ENCODE data around the gene CDH12.

CDH12 gene

DNA sequence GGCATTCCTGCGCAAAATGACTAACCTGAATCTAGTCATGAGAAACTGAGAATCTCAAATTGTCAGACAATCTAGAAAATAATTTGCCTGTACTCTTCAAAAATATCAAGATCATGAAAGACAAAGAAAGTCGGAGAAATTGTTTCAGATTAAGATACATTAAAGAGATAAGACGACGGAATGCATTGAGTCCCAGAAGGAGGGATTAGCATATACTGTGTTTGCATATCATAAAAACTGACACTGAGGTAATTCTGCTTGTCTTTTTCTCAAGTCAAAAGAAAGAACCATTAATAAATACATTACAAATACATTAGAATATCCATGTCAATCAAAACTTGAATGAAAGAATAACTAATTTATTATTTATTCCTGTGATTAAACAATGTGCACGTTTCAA, 88.4 kb downstream of the CDH12 start:
- DNase-seq (ENCODE audit: low read depth in 3 of 3) = no peak

DNA sequence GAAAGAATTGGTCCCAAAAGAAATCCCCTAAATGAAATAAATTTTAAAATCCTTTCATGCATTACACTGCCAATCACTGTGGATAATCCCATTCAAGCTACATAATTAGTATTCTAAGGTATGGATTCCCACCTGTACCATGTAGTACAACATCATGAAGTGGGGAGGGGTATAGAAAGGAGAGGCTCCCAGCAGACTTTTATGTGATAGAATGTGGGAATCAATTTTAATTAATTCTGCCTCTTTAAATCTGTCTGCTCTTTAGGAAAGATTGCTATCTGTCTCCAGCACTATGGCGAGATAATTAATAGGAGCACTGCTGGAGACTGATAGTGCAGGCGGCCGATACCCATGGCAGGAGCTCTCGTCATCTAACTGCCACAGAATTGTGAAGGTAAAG, 95.4 kb downstream of the CDH12 start:
- DNase-seq (ENCODE audit: low read depth in 3 of 3) = no peak

DNA sequence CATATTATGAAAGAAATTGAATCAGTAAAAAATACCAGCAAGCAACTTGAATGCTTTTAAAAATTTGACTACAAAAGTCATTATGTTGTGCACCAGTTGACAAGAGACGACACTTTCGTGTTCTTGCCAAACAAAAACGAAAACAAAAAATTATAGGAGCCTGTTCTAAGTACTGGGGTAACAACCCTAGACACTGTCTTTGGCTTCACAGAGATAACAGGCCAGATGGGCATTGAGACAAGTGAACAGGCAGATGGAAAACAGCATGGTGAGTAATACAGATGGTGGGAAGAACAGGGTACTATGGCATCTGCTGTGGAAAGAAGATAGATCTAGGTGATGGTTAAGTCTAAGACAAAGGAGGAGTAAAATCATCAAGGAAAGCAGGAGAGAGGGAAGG, 99.0 kb downstream of the CDH12 start:
- DNase-seq (ENCODE audit: low read depth in 3 of 3) = no peak

DNA sequence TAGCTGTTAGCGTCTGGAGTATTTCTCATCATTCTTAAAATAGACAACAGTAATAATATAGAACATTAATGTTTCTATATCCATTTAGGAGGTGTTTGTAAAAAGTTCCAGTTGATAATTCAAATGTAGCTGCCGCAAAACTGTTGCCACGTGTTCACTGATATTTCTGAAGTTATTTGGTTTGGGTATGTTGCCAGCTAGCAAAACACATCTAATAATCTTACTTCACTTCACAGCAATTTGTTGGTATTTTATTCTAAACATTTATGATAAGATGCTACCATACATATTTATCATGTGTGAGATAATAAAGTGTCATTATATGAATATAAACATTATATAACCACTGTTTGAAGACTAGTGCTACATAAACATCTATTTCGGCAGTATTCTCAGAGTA, 101.6 kb downstream of the CDH12 start:
- DNase-seq (ENCODE audit: low read depth in 3 of 3) = no peak

DNA sequence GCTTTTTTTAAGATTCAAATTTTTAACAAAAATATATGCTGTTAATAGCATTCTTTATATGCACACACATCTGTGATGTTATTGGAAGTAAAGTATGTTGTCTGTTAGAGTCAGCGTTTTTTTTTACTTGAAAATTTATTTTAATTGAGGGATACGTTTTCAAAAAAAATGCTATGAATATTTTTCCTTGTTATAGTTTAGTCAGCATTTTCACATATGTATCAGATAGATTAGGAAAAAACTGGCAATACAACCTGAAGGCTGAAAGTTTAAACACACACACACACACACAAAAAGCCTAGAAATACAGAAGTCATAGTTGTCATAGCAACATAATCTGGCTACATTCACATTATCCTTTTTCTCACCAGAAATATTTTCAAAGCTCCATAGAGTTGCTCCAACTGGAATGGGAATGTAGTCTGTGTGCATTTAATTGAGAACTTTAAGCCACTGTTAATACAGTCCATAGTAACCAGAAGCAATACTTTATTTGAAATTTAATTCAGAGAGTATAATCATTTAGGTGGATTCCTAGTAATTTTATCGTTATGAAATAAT, 116.6 kb downstream of the CDH12 start:
- DNase-seq (ENCODE audit: low read depth in 3 of 3) = no peak

DNA sequence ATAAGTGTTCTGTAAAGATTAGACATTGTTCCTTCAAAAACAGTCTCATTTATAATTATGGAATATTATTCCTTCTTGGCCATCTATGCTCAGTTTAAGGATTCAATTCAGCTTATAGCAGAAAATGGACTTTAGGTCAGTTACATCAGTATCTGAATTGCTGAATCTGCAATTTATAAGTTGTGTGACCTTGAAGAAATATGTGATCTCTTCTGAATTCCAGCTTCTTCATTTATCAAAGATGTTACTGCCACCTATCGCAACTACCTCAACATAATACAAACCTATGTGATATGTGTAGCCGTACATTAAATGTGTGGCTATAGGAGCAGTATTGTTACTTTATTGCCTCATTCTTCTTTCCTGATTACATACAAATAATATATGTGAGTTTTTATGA, 118.2 kb downstream of the CDH12 start:
- no peak for DNase-seq (ENCODE audit: low read depth in 3 of 3)

DNA sequence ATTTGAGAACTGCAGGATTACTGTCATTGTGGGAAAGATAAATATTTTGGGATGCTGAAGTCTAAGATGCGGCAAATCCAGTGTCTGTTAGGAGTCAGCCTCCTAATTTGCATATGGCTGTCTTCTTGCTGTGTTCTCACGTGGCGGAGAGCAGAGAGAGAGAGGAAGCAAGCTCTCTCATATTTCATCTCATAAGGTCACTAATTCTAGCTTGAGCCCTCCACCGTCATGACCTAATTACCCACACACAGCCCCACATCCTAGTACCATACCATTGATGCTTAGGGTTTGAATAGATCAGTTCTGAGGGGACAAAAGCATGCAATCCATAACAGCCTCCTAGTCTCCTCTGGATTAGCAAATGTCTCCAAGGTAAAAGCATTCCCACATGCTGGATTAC, 124.5 kb downstream of the CDH12 start:
- DNase-seq (ENCODE audit: low read depth in 3 of 3) = no peak

DNA sequence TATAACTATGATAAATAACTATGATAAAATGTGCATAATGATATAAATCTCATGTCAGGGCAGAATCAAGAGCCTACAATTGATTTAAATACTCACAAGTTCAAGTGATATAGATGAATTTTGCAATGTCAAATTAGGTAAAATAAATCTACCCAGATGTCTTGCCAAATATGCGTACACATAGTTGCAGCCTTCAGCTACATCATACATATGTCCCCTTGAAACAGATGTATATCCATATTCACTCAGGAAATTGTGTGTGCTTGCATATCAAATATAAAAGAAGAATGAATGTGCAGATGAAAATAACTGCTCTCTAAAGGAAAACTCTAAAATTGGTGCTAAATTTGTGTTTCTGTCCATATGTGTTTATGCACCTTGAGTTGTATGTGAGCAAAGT, 130.7 kb downstream of the CDH12 start:
- DNase-seq (ENCODE audit: low read depth in 3 of 3) = no peak

DNA sequence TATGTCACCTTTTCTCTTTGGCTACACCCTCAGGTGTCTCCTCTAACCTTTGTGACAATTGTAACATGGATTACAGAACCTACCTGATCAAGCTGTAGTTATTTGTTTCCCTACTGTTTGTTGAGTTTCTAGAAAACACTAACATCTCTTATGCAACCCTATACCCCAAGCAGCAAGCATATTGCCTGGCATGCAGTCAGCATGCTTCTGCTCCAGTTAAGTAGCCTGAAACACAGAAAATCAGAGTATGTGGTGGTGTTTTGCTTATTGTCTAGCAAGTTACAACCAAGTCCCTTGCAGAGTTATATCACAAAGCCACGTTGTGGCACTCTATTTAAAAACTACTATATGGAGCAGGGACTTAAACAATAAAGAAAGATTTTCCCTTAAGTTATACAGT, 131.1 kb downstream of the CDH12 start:
- DNase-seq (ENCODE audit: low read depth in 3 of 3) = no peak

DNA sequence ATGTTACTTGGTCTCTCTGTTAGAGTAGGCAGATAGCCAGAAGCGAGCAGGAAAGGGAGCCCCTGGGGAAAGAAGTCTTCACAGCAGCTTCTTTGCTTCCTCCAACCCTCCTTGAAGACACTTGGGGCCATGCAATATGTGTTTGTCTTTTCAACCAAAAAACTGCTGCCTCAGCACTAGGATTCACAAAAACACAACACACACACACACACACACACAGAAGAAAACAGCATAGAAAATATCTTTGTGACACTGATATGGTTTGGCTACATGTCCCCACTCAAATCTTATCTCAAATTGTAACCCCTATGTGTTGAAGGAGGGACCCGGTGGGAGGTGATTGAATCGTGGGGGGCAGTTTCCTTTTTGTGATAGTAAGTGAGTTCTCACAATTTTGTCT, 133.3 kb downstream of the CDH12 start:
- no peak for DNase-seq (ENCODE audit: low read depth in 3 of 3)

DNA sequence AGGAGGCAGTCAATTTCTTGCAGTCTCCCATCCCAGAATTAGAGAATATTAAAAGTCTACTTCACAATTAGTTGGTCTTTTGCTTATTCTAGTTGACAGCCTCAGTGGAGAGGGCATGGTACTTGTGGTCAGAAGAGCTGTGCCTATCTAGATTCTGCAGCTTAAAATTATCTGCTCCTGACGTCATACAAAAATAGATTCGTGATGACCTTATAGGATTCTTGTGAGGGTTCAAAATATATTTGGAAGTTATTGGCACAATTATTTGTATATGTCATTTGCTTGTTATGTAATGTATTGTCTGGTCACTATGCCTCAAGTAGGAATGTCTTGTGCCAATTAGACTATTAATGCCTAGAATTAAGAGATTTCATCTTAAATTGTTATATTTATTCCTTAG, 142.5 kb downstream of the CDH12 start:
- DNase-seq (ENCODE audit: low read depth in 3 of 3) = no peak

DNA sequence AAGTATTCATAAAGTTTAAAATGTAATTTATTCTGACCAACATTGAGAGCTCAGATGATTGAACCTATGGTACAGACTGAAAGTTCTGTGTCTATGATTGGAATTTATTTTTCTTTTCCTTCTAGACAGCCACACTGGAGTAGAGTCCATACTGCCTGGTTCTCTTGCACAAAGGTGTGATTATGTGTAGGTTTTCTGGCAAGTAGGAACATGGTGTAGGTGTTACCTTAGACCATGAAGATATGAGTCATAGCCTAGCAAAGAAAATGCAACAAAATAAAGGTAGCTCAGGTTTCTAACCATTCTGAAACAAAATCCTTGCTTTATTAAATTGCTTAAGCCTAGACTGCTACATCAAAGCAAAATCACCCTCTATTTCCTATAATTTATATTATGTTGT, 143.4 kb downstream of the CDH12 start:
- no peak for DNase-seq (ENCODE audit: low read depth in 3 of 3)

DNA sequence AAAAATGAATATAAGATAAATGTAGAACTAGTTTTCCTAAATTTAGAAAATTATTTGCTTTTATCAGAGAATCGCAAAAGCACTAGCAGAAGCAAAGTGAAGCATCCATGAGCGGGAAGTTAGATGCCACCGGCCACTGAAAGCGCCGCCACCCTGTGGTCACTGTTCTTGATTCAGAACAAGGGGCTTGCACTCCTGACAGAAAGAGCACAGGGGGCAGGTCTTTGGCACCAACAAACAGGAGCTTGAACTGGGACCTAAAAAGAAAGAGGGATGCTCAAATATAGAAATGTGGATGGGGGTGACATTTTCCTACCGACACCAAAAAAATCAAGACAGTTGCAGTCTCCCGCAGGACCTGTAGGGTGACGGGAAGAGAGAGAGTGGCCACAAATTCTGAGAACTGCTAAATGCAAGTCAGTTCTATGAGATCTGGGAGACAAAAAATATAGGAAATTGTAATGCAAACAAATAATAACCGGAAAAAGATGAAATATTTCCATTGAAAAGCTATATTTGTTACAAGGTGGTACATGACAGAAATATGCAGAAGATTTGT, 144.3 kb downstream of the CDH12 start:
- no peak for DNase-seq (ENCODE audit: low read depth in 3 of 3)

DNA sequence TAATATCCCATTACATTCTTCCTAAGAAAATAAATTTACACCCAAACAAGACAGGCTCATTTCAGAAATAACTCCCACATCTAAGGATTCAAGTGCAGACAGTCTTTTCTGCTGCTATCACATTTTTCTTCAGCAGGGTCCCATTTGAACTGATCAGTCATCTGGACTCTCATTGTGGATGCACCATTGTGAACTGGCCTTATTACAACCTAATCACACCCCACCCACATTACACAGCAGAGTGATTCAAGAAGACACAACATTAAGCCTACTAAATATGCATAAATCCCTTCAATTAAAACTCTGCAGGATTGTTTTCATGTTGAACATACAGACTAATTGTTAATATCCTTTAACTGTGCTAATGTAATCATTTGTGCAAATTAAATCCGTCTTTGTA, 146.2 kb downstream of the CDH12 start:
- no peak for DNase-seq (ENCODE audit: low read depth in 3 of 3)

DNA sequence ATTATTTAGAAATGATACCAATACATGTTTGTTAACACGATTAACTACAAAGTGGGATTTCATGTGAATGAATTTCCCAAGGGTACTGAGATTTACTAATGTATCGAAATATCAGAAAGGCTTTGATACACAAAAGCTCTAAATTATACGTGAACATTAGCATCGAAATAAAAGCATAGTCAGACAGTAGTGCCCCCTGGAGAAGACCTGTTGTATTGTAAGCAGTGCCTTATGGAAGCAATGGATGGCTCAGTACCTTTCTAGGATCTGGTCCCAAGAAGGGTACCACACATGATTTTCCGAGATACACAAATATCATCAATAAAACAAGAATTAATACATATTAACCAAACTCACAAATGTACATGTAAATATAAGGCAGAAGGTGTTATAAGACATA, 153.8 kb downstream of the CDH12 start:
- no peak for DNase-seq (ENCODE audit: low read depth in 3 of 3)

DNA sequence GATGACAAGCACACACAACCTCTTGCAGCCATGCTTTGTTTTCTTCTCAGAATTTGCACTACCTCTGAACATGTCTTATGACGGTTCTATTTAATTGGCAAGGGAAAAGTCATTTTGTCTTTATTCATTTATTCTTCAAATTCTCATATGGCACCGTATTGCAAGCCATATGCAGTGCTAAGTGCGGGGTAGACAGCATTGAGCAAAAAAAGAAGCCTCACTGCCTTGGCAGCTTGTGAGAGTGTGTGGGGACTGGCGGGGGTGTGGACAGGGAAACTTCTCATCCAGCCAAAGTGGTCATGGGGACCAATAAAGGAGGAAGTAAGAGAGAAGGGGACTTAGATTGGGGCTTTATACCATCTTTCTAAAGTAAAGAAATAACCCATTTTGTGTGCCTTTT, 160.0 kb downstream of the CDH12 start:
- no peak for DNase-seq (ENCODE audit: low read depth in 3 of 3)

DNA sequence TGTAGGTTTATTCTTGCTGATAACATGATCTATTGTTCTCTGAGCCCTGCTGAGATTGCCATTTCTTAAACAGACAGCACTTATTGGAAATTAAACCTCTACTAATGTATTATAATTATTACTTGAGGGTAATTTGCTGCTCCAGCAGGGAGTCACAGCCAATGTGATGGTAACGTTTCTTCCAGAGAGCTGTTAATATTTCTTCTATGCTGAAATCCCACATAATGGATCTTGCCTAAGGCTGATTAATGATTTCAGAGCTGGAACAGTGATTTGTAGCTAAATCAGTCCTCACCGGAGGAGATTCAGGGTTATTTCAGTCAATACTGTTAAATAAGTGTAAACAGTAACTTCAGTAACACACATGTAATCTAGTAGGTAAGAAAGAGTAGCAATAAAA, 170.1 kb downstream of the CDH12 start:
- no peak for DNase-seq (ENCODE audit: low read depth in 3 of 3)

DNA sequence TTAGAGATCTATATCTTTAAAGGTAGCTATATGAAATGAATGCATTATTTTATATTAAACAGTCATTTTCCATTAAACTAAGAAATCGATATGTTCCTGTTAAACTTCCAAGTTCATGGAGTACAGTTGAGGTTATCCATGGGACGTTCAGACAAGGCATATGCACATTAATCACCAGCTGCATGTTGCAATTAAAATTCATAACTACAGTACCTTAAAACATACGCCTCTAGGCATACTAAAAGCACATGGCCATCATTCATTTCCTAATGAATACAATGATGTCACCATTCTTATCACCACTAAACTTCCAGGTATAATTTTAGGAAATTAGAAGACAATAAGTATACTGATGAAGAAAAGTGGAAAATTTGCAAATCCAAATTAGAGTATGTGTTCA, 174.3 kb downstream of the CDH12 start:
- no peak for DNase-seq (ENCODE audit: low read depth in 3 of 3)

DNA sequence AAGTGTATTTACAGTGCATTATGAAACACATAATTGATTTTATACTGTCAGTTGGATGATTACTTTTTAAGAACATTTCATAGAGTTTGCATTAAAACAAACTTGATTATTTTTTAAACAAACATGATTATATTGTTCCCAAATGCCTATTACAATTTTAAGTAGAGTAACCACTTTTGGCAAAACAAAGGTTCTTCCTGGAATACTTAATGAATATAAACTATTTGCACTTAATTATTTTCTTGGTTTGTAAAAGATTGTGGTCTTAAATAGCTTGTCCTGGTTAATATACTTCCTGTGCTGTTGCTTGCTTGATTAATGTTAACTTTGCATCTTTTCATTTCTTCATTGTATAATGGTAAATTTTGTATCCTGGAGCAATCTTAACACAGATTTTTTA, 180.0 kb downstream of the CDH12 start:
- no peak for DNase-seq (ENCODE audit: low read depth in 3 of 3)

DNA sequence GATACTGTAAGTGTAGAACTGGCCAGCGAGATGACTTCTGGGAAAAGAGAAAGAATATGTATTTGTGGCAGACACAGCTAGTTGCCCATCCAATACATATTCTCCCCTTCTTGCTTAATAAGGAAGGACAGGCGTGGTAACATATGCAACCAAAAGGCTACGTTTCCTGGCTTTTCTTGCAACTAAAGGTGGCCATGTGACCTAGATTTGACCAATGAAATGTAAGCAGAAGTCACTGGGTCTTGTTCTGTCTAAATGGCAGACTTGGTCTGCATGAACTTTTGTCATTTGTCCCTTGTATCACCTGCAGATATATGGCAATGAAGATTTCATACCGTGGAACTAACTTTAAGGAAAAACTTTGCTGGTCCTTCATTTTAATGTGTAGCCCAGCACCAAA, 183.8 kb downstream of the CDH12 start:
- DNase-seq (ENCODE audit: low read depth in 3 of 3) = no peak

DNA sequence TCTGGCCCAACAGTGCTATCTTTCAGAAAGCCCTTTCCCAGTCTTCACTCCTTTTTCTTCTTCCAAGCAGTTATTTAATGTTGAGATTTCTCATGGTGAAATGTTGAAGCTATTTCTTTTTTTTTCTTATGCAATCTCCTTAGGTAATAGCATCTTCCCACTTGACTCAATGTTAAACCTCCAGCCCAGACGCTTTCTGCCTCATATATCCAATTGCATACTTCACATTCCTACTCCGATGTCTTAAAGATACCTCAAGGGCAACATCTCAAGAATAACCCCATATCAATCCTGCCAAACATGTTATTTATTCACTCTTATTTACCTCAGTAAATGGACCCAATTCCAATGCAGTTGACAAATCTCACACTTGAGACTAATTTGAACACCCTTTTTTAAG, 187.3 kb downstream of the CDH12 start:
- no peak for DNase-seq (ENCODE audit: low read depth in 3 of 3)

DNA sequence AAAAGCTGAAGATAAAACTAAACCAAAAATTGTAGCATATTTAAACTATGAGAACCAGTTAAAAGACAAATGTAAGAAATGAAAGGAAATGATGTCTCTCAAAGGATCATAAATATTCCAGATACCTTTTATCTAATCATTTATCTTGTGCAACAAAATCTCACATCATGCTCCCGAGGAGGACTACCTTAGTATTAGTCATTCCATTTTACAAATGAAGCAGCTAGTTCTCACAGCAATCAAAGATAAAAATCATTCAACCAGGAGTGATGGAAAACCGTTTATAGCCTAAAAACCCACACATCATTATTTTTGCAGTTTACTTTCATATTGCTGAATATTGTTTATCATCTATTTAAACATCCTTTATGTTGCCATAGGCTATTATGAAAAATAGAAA, 190.0 kb downstream of the CDH12 start:
- no peak for DNase-seq (ENCODE audit: low read depth in 3 of 3)

DNA sequence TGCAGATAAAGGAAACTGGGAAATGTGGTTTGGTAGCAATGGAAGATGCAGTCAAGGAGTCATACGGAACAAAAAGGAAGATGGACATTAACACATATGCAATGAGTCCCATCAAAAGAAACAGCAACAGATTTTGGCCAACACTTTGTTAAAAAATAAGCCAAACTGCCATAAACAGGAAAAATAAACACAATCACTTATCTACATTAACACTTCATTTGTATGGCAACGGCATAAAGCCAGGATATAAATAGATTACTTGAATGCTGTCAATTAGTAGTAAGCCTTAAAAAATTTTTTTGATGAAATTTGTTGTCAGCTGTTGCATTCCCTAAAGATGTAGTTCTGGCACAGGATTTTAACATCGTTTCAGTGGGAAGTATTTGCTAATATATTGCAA, 190.8 kb downstream of the CDH12 start:
- no peak for DNase-seq (ENCODE audit: low read depth in 3 of 3)

DNA sequence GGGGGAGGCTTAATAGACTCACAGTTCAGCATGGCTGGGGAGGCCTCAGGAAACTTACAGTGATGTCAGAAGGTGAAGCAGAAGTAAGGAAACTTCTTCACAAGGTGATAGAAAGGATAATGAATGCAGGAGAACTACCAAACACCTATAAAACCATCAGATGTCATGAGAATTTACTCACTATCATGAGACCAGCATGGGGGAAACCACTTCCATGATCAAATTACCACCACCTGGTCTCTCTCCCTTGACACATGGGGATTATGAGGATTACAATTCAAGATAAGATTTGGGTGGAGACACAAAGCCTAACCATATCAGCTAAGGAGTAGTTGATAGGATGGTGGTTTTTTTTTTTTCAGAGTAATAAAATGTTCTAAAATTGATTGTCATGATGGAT, 201.8 kb downstream of the CDH12 start:
- no peak for DNase-seq (ENCODE audit: low read depth in 3 of 3)

DNA sequence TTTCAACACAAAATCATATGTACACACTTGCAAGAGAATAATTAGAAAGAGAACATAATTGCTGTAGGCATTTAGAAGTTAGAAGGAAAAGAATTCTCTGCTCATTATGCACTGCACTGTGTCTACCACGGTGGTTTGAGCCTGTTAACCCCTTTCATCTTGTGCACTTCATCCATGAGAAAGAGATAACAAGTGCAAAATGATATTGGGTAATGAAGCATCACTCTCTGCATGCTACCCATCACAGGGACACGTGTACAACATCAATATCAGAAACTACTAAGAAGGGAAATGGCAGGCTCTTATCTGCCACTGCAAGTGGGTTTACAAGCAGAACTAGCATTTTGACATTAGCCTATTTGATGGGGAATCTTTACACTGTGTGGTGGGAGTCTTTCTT, 202.6 kb downstream of the CDH12 start:
- no peak for DNase-seq (ENCODE audit: low read depth in 3 of 3)

All from stimulated activated CD4-positive, alpha-beta T cell treated with anti-CD3 and anti-CD28 coated beads, TNF-alpha, amount 100 ng/mL, for 24 hours (primary cell).